Activated CD8-positive, alpha-beta memory T cell treated with anti-CD3 and anti-CD28 coated beads, Interleukin-2, amount 10 ng/mL, durations not matched to agents 7 days and 5 days (primary cell): ENCODE data around the gene SELP. TPM values are rescaled to one million over a fixed set of nuclear protein-coding genes. Genes with fewer than 3 reads are reported as not detected.
"Not testable (repeated sequence)": the region's sequence is repeated elsewhere in the genome, so short reads cannot be mapped to it uniquely, and the experiment has no call there.

Experiments used
- ATAC-seq: fragments of 150-1000 bp; cut with Tn5 transposase; one replicate; pipeline ENCODE4 v1.10.0; 2021; ENCODE audit warnings: moderate library complexity
- CTCF ChIA-PET: fragments of 350-600 bp; sonication (Branson Sonifier 250); formaldehyde crosslinking; loops from one replicate; lab custom pipeline; 2021; ENCODE audit warnings: antibody characterized with exemption; lab: Charles Lee
- DNase-seq: peaks from one replicate; pipeline ENCODE4 v3.0.0-alpha.2; 2020
- H3K27ac Mint-ChIP-seq: one replicate; pipeline ENCODE4 v1.8.0; 2021; ENCODE audit warnings: mild to moderate bottlenecking, mixed read lengths
- H3K27me3 Mint-ChIP-seq: one replicate; pipeline ENCODE4 v1.8.0; 2021; ENCODE audit warnings: mixed read lengths
- H3K36me3 Mint-ChIP-seq: one replicate; pipeline ENCODE4 v1.8.0; 2021; ENCODE audit warnings: mild to moderate bottlenecking, mixed read lengths
- H3K4me1 Mint-ChIP-seq: one replicate; pipeline ENCODE4 v1.8.0; 2021; ENCODE audit warnings: mixed read lengths
- H3K4me3 Mint-ChIP-seq: one replicate; pipeline ENCODE4 v1.8.0; 2021; ENCODE audit warnings: mild to moderate bottlenecking, moderate library complexity, mixed read lengths
- H3K9me3 Mint-ChIP-seq: one replicate; pipeline ENCODE4 v1.8.0; 2022; ENCODE audit warnings: low read depth, mixed read lengths
- total RNA-seq, 2 experiments: library from RNA; stranded (reverse); gene quantifications; one replicate each; pipeline ENCODE4 v1.2.3, GENCODE V29; 2021

The SELP gene
- total RNA-seq, result under 1 TPM in 1 of 2 experiments, not detected in 1; 0.18 TPM

DNA sequence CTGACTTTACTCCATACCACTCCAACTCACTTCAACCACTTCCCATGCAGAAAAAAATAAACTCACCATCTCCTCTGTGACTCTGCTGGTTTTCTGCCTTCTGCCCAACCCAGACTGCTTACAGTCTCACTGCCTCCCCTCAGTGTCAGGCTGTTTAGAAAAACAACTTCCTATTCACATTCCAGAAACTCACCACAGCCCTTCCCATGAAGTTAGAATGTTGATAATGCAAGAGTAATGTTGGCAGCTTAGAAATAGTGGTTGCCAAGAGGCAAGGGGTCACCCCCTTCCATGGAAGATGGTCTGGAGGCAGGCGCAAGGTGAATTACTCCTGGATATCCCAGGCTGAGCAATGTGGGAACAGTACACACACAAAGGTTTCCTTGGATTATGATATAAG is at the start of gene SELP:
Gene SELP, minus strand, starts transcription at position 119 of the 400 bp plus-strand sequence. Its CDS starts 50 bp downstream, at position 69.
- Mint-ChIP-seq H3K36me3 (peaks cover 6% of the 10 kb centered on the region), H3K9me3 (peaks cover 13% of the 10 kb centered on the region), H3K4me3 (no peak within 1 kb of the TSS), H3K27ac (no peak within 1 kb of the TSS), H3K4me1 (peaks cover 2% of the 10 kb centered on the region), H3K27me3 (peaks cover 4% of the 10 kb centered on the region)
- ATAC-seq (no peak), DNase-seq (no peak)
- CTCF ChIA-PET, result no interaction called here

DNA sequence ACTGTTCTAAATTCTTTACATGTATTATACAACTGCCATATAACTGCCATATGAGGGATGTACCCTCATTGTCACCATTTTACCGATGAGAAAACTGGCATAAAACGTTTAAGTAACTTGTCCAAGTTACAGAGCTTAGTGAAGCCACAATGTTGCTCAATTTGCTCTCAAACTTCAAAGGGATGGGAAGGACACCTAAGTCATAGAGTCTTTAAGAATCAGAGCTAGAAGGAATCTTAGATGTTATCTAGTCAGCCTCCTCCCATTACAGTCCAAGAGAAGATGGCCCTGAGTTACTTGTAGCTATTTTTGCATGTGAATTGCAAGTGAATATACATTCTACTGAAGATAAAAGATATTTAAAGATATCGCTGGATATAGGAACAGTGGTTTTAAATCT is 49.8 kb upstream of the SELP start:
- CTCF ChIA-PET, result interaction anchor here (1.1 to 2.1 kb wide), 2 partner anchors 14 to 78 kb away, joined by 3 to 5 read pairs; no protein-coding TSS in a partner anchor
- H3K4me3 Mint-ChIP-seq, result no peak overlapping the region
- no peak overlapping the region for H3K27ac Mint-ChIP-seq
- no peaks in the 10 kb centered on the region for H3K36me3 Mint-ChIP-seq
- DNase-seq (no peak), ATAC-seq (no peak)
- peaks cover 6% of the 10 kb centered on the region for H3K27me3 Mint-ChIP-seq
- no peaks in the 10 kb centered on the region for H3K9me3 Mint-ChIP-seq
- peaks cover 38% of the 10 kb centered on the region for H3K4me1 Mint-ChIP-seq

DNA sequence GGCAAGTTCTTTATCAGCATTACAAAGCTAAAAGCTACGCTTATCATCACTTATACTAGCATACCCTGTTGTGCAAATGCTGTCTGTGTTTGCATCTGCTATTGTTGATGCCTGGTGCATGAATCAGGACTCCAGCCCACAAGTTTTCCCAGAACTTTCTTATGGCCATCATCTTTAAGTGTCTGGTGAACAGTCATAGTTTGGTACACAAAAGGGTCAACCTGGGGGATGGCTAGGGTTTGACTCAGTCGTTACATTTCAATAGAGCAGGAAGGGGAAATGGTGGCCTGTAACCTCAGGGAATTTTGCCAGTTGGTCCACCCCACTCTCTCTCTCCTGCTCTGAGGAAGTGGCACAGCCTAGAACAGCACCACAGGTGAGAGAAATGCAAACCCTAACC is 46.1 kb upstream of the SELP start:
- peaks cover 2% of the 10 kb centered on the region for H3K9me3 Mint-ChIP-seq
- H3K36me3 Mint-ChIP-seq, result no peaks in the 10 kb centered on the region
- CTCF ChIA-PET, result interaction anchor here (0.8 to 1.8 kb wide), 3 partner anchors 13 to 36 kb away, joined by 3 to 5 read pairs (median 3); no protein-coding TSS in a partner anchor
- no peak for ATAC-seq
- DNase-seq, result no peak
- H3K4me3 Mint-ChIP-seq, result no peak overlapping the region
- peaks cover 25% of the 10 kb centered on the region for H3K4me1 Mint-ChIP-seq
- no peak overlapping the region for H3K27ac Mint-ChIP-seq
- peaks cover 2% of the 10 kb centered on the region for H3K27me3 Mint-ChIP-seq

DNA sequence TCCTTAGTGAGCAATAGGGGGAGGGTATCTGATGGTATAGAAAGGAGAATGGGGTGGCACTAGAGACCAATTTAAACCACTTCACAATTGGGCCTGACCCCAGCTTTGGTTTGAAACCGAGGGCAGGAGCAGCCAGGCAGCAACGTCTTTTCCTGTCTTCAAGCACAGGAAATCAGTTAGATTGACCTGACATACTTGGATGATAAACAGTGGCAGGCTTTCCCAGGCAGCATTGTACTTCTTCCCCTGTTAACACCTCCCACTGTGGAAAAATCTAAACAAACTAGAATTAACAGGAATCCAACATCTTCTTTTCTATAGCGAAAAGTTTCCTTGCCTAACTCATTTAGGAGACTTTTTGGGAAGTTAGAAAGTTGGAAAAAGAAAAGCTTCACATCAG is 40.9 kb upstream of the SELP start:
- ATAC-seq, result no peak
- Mint-ChIP-seq H3K36me3 (peaks cover 12% of the 10 kb centered on the region), H3K27ac (no peak overlapping the region), H3K27me3 (peaks cover 4% of the 10 kb centered on the region), H3K4me3 (no peak overlapping the region), H3K4me1 (peaks cover 31% of the 10 kb centered on the region), H3K9me3 (peaks cover 2% of the 10 kb centered on the region)
- DNase-seq, result no peak
- CTCF ChIA-PET, result interaction anchor here (1.4 kb wide), 1 partner anchor 11 kb away, joined by 6 read pairs; no protein-coding TSS in a partner anchor

DNA sequence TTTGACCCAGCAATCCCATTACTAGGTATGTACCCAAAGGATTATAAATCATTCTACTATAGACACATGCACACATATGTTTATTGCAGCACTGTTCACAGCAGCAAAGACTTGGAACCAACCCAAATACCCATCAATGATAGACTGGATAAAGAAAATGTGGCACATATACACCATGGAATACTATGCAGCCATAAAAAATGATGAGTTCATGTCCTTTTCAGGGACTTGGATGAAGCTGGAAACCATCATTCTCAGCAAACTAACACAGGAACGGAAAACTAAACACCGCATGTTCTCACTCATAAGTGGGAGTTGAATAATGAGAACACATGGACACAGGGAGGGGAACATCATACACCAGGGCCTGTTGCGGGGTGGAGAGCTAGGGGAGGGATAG is 40.3 kb upstream of the SELP start:
- H3K4me1 Mint-ChIP-seq, result peaks cover 28% of the 10 kb centered on the region

DNA sequence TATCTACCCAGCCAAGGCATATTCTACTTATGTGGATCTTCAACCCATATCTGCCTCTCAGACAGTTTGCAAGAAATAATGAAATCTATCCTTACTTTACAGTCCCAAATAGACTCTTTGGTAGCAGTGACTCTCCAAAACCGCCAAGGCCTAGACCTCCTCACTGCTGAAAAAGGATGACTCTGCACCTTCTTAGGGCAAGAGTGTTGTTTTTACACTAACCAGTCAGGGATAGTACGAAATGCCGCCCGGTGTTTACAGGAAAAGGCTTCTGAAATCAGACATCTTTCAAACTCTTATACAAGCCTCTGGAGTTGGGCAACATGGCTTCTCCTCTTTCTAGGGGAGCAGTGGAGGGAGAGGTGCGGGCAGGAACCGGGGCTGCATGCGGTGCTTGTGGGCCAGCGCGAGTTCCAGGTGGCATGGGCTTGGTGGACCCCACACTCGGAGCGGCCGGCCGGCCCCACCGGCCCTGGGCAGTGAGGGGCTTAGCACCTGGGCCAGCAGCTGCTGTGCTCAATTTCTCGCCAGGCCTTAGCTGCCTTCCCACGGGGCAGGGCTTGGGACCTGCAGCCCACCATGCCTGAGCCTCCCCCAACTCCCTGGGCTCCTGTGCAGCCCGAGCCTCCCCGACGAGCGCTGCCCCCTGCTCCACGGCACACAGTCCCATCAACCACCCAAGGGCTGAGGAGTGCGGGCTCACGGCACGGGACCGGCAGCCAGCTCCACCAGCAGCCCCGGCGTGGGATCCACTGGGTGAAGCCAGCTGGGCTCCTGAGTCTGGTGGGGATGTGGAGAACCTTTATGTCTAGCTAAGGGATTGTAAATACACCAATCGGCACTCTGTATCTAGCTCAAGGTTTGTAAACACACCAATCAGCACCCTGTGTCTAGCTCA is 38.0 kb upstream of the SELP start:
- CTCF ChIA-PET, result not testable (repeated sequence)

More for the DNA sequence above, 40.3 kb upstream of the SELP start:
- peaks cover 12% of the 10 kb centered on the region for H3K36me3 Mint-ChIP-seq
- H3K27me3 Mint-ChIP-seq, H3K27ac Mint-ChIP-seq, DNase-seq, H3K4me3 Mint-ChIP-seq, ATAC-seq, H3K9me3 Mint-ChIP-seq: not testable (repeated sequence)
- CTCF ChIA-PET, result interaction anchor here (1.4 kb wide), 1 partner anchor 11 kb away, joined by 6 read pairs; no protein-coding TSS in a partner anchor

DNA sequence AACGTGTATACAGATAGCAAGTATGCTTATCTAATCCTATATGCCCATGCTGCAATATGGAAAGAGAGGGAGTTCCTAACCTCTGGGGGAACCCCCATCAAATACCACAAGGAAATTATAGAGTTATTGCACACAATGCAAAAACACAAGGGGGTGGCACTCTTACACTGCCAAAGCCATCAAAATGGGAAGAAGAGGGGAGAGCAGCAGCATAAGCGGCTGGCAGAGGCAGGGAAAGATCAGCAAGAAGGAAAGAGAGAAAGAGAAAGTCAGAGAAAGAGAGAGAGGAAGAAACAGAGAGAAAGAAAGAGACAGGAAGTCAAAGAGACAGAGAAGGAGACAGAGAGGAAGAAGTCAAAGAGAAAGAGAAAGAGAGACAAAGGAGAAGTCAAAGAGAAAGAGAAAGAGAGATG is 37.3 kb upstream of the SELP start:
- H3K4me3 Mint-ChIP-seq, result peak overlapping the region; percentile 46
- CTCF ChIA-PET, result interaction anchor here (1.6 kb wide), 1 partner anchor 45 kb away, joined by 3 read pairs; no protein-coding TSS in a partner anchor
- peak; percentile 71 for ATAC-seq
- DNase-seq, H3K27me3 Mint-ChIP-seq, H3K9me3 Mint-ChIP-seq: not testable (repeated sequence)
- peaks cover 28% of the 10 kb centered on the region for H3K4me1 Mint-ChIP-seq
- peaks cover 12% of the 10 kb centered on the region for H3K36me3 Mint-ChIP-seq
- H3K27ac Mint-ChIP-seq, result peak overlapping the region; percentile 86

More for the DNA sequence above, 38.0 kb upstream of the SELP start:
- H3K4me3 Mint-ChIP-seq, result peak overlapping the region; percentile 46
- not testable (repeated sequence) for H3K27me3 Mint-ChIP-seq, ATAC-seq, H3K9me3 Mint-ChIP-seq, DNase-seq
- peaks cover 28% of the 10 kb centered on the region for H3K4me1 Mint-ChIP-seq
- peak overlapping the region; percentile 86 for H3K27ac Mint-ChIP-seq
- peaks cover 12% of the 10 kb centered on the region for H3K36me3 Mint-ChIP-seq

- CTCF ChIA-PET, H3K4me3 Mint-ChIP-seq, ATAC-seq, H3K27ac Mint-ChIP-seq, DNase-seq, H3K27me3 Mint-ChIP-seq, H3K9me3 Mint-ChIP-seq: not testable (repeated sequence)
- peaks cover 13% of the 10 kb centered on the region for H3K36me3 Mint-ChIP-seq
- peaks cover 22% of the 10 kb centered on the region for H3K4me1 Mint-ChIP-seq
Measured at GRCh38 chr1:169662680-169663079, 32.8 kb upstream of the SELP start.

GRCh38 chr1:169661066-169661465 is 31.1 kb upstream of the SELP start:
- H3K27ac Mint-ChIP-seq, H3K36me3 Mint-ChIP-seq, H3K9me3 Mint-ChIP-seq, H3K27me3 Mint-ChIP-seq, DNase-seq, H3K4me3 Mint-ChIP-seq, ATAC-seq, CTCF ChIA-PET: not testable (repeated sequence)
- peaks cover 15% of the 10 kb centered on the region for H3K4me1 Mint-ChIP-seq

GRCh38 chr1:169658777-169659176 is 28.9 kb upstream of the SELP start:
- H3K36me3 Mint-ChIP-seq, H3K27ac Mint-ChIP-seq, CTCF ChIA-PET, H3K4me3 Mint-ChIP-seq, DNase-seq, H3K27me3 Mint-ChIP-seq, ATAC-seq, H3K9me3 Mint-ChIP-seq: not testable (repeated sequence)
- H3K4me1 Mint-ChIP-seq, result peaks cover 15% of the 10 kb centered on the region

- peaks cover 7% of the 10 kb centered on the region for H3K36me3 Mint-ChIP-seq
- peaks cover 14% of the 10 kb centered on the region for H3K4me1 Mint-ChIP-seq
- DNase-seq (no peak), ATAC-seq (no peak)
- CTCF ChIA-PET, result no interaction called here
- H3K4me3 Mint-ChIP-seq, result no peak overlapping the region
- no peak overlapping the region for H3K27ac Mint-ChIP-seq
- H3K27me3 Mint-ChIP-seq, result peaks cover 3% of the 10 kb centered on the region
- peaks cover 6% of the 10 kb centered on the region for H3K9me3 Mint-ChIP-seq
Measured at GRCh38 chr1:169653873-169654272, 23.9 kb upstream of the SELP start.

- Mint-ChIP-seq H3K27ac (no peak overlapping the region), H3K36me3 (no peaks in the 10 kb centered on the region), H3K4me3 (no peak overlapping the region), H3K9me3 (peaks cover 3% of the 10 kb centered on the region), H3K4me1 (peaks cover 4% of the 10 kb centered on the region), H3K27me3 (no peaks in the 10 kb centered on the region)
- CTCF ChIA-PET, result no interaction called here
- no peak for ATAC-seq
- no peak for DNase-seq
Measured at GRCh38 chr1:169651035-169651434, 21.1 kb upstream of the SELP start.

DNA sequence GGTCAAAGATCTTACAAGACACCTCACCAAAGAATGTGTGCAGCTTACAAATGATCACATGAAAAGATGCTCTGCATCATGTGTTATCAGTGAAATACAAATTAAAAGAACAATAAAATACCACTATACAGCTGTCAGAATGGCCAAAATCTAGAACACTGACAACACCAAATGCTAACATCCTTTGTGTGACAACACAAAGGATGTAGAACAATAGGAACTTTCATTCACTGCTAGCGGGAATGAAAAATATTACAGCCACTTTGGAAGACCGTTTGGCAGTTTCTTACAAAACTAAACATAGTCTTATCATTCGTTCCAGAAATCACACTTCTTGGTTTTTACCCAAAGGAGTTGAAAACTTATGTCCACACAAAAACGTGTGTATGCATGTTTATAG is 20.6 kb upstream of the SELP start:
- no peak for ATAC-seq
- Mint-ChIP-seq H3K4me3 (no peak overlapping the region), H3K9me3 (peaks cover 3% of the 10 kb centered on the region), H3K27me3 (no peaks in the 10 kb centered on the region), H3K27ac (no peak overlapping the region), H3K36me3 (no peaks in the 10 kb centered on the region), H3K4me1 (peaks cover 4% of the 10 kb centered on the region)
- CTCF ChIA-PET, result interaction anchor here (0.9 kb wide), 1 partner anchor 62 kb away, joined by 3 read pairs; no protein-coding TSS in a partner anchor
- DNase-seq, result no peak
